Left ventricle myocardium superior (tissue), 1 donor: Measurements from ENCODE around the gene KCP. TPM values are rescaled to one million over a fixed set of nuclear protein-coding genes. Genes with fewer than 3 reads are reported as not detected.

Experiments
- ATAC-seq: fragments of 200-7000 bp; cut with Tn5 transposase; one replicate; pipeline ENCODE4 v1.9.1; 2020; ENCODE audit warnings: mild to moderate bottlenecking, moderate library complexity
- DNase-seq: peaks from one replicate; pipeline ENCODE4 v3.0.0-alpha.2; 2020
- intact Hi-C: fragments of 100-400 bp; cut with micrococcal nuclease; formaldehyde crosslinking; loops from one replicate; pipeline ENCODE4 v1.11.0; 2022
- total RNA-seq: library from RNA; stranded (reverse); fragmentation: NEBNext Ultra II Directional; extraction: Animal tissue kit (Norgen Biotek cat#: 25700); gene quantifications from one replicate; pipeline ENCODE4 v1.2.1, GENCODE V29; 2021
- donor health status: DM: no; HTN: yes; CAD: no; lungs with severe emphysema.

Gene KCP
- total RNA-seq, 1 donor from 2014 or later = 0.12 TPM

DNA sequence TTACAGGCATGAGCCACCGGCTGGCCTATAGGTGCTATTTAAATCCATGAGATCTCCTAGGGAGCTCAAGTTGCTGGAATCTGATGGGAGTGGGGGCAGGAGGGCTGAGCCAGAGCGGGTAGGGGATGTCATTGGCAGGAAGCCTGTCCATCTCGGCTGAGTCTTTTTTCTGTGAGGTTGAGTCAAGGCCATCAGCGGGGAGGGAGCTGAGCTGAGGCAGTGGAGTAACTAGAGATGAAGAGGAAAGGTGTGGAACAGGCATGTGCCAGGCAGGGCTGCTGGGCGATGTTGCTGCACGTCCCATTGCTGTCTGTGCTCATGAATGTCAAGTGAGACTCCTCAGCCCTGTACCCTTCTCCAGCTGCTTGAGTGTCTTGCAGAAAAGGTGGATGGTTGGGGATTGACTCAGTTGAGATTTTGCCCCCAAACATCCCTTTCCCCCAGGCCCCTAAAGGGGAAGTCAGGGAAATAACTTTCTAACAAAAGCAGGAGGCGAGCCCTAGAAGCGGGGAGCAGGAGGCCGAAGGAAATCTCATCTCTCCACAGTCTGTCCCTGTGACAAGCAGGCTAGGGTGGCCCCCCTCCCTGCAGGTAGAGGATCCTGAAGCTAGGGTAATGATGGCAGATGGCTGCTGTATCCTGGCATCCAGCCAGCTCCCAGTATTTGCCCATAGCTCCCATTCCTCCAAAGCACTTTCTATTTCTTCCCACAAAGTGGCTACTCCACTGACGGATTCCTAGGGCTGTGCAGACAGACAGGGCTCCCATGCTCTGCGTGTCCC is 42.5 kb downstream of the KCP start:
- ATAC-seq = no peak
- no peak for DNase-seq
- intact Hi-C loops = no loop called here

DNA sequence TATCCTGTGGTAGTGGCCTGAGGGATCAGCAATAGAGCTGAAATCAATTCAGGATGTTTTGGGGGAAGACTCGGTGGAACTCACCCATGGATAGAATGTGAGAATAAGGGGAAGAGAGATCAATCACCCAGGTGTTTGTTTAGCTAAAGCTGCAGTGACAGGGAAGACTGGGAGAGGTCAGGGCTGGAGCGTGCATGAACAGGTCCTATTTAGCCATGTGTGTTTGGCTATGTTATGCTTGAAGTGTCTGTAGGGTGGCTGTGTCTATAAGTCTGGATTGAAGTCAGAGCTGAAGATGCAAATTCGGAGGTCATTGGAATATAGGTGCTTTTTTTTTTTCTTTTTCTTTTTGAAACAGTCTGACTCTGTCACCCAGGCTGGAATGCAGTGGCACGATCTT is 43.3 kb downstream of the KCP start:
- intact Hi-C loops = no loop called here
- no peak for ATAC-seq
- DNase-seq = no peak

DNA sequence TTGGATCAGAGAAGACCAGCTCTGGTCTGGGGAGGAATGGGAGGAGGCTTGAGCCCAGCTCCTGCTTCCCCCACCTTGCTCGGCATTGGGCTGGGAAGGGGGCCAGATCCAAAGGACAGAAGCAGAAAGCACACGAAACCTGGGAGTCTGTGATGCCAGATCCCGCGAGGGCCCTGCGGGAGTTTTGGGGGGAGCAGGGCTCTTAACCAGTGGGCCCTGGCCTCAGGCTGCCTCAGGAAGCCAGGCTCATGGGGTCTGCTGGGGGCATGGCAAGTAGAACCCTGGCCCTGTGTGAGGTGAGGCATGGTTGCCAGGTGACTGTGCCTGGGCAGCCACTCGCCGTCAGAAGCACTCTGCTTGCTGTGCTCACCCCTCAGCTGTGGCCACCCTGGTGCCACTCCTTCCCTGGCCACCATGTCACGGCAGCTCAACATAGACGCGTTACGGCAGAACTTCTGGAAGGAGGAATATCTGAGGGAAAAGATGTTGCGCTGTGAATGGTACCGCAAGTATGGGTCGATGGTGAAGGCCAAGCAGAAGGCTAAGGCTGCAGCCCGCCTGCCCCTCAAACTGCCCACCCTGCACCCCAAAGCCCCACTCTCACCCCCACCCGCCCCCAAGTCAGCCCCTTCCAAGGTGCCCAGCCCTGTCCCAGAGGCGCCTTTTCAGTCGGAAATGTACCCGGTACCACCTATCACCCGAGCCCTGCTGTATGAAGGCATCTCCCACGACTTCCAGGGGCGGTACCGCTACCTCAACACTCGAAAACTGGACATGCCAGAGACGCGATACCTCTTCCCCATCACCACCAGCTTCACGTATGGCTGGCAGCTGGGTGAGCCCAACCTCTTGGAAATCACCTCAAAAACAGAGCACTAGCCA is 44.3 kb downstream of the KCP start:
- ATAC-seq (no peak), DNase-seq (no peak)
- intact Hi-C loops = no loop called here

DNA sequence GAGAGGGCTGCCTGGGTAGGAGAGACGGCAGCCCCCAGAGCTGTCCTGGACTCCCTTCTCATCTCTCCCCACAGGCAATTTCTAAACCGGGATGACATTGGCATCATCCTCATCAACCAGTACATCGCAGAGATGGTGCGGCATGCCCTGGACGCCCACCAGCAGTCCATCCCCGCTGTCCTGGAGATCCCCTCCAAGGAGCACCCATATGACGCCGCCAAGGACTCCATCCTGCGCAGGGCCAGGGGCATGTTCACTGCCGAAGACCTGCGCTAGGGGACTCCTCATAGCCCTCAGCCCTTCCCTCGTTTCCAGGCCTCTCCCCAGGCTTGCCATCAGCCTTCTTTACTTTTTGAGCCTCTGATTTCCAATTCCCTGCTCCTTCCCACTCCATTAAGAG is 45.2 kb downstream of the KCP start:
- intact Hi-C loops = no loop called here
- ATAC-seq (no peak), DNase-seq (no peak)

DNA sequence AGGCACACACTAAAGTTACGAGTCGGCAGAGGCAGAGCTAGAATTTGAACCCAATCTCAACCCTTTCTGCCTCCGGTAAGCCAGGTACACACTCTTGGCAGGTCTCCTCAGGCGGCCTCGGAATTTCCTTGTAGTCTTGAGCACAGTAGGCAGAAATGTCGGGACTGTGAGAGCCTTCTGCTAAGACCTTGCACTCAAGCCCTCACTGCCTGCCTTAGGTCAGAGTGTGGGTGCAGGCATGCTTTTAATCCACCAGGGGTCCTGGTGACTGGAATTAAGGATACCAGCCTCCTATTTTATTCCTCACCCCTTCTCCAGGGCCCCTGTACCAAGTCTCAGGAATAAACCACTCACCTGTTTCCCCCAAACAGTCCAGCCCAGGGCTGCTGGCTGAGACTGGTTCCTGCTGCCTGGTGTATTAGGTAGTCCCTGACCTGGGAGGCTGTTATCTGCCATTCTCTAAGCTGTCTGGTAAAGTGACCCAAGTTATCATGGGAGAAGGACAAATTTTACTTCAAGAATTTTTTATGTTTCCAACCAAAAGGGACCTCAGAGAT is 47.0 kb downstream of the KCP start:
- intact Hi-C loops = no loop called here
- DNase-seq (no peak), ATAC-seq (no peak)

DNA sequence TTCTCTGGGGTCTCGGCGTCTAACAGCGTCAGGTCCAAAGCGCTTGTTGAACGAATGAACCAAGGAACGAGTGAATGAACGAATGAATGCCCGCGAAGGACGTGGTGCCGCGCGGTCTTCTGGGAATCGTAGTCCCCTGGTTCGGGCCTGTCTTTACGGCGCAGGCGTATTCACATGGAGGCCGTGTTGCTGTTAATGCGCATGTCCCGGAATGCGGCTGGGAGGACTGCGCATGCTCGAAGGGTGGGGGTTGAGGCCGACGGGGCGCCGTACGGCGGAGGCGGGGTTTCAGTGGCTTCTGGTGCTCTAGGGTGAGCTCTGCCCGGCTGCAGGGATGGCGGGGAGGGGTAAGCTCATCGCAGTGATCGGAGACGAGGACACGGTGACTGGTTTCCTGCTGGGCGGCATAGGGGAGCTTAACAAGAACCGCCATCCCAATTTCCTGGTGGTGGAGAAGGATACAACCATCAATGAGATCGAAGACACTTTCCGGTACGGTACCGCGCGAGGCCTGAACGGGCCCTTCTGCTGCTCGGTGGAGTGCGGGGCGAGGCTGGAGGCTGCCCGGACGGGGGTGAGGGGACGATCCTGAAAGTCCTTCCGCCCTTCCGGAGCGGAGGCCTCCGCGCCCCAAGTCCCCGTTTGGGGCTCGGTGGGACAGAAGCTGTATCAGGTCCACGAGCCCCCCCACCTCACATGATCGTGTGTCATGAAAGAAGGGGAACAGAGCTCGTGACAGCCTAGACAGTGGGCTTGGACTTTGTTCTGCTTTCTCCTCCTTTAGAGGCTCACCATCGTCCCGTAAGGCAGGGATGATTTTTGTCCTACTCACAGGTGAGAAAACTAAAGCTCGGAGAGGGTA is 47.7 kb downstream of the KCP start, which contains the start of gene ATP6V1F:
TSS of gene ATP6V1F (plus strand) at position 286 of the 862 bp plus-strand sequence. CDS start at position 335, 49 bp downstream.
- DNase-seq (peak; percentile 99), ATAC-seq (peak; percentile 73)
- intact Hi-C loops = no loop called here

DNA sequence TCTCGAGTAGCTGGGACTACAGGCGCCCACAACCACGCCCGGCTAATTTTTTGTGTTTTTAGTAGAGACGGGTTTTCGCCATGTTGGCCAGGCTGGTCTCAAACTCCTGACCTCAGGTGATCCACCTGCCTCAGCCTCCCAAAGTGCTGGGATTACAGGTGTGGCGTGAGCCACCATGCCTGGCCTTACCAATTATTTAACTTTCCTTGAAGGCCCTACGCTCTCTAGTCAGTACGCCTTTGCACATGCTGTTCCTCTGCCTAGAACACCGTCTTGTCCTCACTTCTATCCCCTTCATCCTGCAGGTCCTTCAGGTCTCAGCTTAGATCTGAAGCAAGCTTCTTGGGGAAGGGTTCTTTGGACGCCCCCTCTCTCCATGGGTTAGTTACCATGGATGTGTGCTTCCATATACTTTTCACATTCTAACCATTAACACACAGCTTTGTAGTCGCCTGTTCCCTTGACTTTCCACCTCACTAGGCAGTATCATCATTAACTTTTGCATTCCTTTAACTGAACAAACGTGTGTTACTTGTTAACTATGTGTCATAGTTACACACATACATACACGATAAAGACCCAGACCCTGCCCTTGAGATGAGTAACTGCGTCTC is 48.4 kb downstream of the KCP start:
- intact Hi-C loops = no loop called here
- DNase-seq (no peak), ATAC-seq (no peak)

DNA sequence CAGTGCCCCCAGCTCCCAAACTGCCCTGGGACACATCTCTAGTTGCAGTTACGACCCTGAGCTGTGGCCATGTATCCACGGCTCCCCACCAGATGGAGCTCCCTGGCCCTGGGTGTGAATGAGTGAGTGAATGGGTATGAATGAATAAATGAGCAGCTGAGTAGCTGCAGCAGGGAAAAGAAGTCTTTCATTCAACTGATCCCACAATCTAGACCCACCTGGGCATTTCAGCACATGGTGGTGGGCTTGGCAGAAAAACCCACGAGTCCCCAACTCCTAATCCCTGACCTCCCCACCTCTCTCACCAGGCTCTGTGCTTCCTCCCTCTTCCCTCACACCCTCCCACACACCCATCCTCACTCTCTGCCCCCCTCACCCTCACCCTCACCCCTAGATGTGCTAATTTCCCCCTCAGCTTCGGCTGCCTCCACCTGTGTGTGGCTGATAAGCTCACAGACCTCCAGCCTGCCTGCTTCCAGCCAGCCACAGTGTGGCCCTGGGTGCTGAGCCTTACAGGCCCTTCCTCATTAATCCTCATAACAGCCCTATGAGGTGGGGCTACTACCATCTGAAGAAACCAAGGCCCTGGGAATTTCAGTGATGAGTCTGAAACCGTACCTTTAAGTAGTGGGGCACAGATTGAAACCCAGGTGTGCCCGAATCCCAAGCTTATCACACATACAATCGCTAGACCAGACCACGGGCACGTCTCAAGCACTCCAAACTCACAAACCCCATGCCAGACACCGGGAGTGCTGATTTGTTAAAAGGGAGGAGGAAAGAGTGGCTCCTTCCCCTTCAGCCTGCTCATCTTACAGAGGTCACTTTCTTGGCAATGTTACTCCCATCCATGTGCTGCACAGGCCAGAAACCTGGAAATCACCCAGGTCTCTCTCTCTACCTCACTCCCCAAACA is 50.1 kb downstream of the KCP start:
- DNase-seq (no peak), ATAC-seq (peak; percentile 11)
- intact Hi-C loops = no loop called here

DNA sequence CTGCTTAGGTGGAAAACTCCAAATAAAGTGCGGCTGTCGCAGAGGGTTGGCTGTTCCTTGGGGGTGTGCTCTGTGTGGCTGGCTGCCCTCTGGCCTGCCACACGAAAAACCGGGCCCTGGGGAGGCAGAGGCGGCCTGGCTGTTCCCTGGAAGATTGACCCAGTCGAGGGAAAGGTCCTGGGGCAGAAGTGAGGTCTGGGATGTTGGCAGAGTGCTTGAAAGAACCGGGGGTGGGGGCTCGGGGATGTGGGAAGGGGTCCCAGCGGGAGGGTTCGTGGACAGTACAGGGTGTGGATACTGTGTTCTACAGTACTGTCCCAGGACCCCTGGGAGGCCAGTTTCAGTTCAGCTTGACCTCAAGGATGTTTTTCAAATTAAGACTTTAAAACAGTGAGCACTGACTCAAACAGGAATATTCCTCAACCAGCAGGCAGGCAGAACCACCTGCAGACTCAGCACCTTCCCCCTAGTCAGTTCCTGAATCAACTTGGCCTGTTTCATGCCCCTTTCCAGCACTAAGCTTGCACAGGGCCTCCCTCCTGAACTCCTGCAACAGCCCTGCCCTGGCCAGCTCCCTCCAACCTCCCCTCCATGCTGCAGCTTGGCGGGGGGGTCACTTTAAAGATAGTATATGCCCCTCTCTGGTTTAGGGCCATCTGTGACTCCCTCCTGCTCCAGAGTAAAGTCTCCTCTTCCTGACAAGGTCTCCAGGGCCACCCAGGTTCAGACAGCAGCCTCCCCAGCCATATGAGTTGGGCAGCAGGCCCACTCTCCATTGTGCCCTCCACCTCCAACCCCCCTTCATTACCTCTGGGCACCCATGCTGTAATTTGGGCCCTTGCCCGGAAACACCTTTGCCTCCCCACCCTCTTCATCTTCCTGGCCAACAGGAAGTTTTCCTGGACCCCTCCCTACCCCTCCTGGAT is 51.0 kb downstream of the KCP start:
- intact Hi-C loops = no loop called here
- ATAC-seq (peak; percentile 14), DNase-seq (peak; percentile 65)

DNA sequence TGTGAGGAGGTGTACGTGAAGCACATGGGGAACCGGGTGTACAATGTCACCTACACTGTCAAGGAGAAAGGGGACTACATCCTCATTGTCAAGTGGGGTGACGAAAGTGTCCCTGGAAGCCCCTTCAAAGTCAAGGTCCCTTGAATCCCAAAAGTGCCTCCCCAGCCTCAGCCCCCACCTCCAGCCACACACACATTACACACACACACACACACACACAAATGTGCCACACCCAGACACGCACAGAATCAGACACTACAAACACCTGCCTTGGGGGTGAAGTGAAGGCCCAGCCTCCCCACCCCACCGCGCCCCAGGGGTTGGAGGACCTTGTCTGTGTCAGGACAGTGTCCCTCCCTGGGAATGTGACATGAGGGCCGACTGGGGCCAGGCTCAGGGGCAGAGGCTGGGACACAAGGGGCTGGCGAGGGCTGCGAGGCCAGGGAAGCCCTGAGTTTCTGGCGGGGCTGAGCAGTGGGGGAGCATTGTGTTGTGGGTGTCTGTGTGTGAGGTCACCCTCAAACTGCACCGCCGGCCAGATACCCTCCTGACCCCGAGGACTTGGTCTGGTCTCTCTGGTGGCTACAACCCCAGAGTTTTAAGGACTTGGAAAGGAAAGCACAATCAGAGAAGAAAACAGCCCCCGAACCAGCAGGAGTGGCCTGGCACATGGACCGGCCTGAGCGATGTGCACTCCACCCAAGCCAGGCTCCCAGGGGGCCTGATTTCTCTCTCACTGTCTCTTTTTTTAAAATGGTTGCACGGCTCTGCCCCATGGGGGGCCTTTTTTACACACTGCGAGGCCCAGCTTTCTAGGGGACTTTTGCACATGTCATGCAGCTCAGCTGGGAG is 51.9 kb downstream of the KCP start:
- ATAC-seq (no peak), DNase-seq (peak; percentile 79)
- intact Hi-C loops = no loop called here

DNA sequence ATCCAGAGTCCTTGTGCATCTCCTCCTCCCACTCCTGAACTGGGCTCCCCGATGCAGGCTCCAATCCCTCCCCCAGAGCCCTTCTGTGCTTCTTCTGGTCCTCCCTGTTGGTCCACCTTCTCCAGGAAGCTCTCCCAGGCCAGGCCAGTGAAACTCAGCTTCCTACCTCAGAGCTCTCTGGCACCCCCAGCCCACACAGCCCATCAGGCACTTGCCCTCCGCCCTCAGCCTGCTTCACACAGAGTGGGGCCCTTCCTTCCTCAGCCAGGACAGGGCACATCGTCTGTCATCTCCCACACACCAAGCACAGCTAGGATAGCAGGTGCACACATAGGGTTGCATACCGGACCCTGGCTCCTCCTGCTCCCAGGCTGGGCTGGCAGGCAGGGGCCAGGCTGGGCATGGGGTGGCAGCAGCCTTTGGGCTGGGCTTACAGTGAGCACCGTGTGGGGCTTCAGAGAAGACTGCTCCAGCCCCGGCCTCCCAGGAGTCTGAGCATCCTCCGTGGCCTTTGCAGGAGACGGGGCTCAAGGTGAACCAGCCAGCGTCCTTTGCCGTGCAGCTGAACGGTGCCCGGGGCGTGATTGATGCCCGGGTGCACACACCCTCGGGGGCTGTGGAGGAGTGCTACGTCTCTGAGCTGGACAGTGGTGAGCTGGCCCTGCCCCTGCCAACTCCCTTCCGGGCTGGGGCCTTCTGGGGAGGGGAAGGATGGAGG is 54.3 kb downstream of the KCP start:
- intact Hi-C loops = no loop called here
- ATAC-seq = no peak
- no peak for DNase-seq

DNA sequence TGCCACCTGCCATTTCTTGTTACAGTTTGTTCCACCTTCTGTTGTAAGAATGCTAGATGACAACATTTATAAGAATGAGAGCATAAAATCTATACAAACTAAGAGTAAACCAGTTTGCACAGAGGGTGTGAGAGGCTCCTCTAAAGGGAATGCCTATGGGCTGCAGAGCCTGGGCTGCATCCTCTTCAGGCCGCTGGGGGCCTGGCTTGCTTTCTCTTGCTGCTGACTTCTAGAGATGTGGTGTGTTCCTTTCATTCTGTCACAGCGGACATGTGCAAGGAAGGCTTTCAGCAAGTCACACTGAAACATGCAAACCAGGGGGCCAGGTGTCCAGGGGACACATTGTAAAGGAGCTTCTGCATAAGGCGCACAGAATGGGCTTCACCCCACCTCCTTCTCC is 55.0 kb downstream of the KCP start:
- ATAC-seq (no peak), DNase-seq (no peak)
- intact Hi-C loops = no loop called here

DNA sequence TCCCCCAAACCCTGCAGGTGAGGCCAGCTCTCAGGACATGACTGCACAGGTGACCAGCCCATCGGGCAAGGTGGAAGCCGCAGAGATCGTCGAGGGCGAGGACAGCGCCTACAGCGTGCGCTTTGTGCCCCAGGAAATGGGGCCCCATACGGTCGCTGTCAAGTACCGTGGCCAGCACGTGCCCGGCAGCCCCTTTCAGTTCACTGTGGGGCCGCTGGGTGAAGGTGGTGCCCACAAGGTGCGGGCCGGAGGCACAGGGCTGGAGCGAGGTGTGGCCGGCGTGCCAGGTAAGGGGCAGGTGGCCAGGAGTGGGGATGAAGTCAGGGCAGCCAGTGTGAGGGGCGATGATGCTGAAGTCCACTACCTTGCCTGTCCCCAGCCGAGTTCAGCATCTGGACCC is 56.1 kb downstream of the KCP start:
- DNase-seq (no peak), ATAC-seq (no peak)
- intact Hi-C loops = no loop called here

DNA sequence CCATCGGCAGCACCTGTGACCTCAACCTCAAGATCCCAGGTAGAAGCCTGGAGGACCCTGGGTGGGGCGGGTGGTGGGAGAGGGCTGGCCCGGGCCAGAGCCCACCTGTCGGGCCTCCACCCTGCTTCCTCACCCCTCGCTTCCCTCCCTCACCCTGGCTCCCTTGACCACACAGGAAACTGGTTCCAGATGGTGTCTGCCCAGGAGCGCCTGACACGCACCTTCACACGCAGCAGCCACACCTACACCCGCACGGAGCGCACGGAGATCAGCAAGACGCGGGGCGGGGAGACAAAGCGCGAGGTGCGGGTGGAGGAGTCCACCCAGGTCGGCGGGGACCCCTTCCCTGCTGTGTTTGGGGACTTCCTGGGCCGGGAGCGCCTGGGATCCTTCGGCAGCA is 56.7 kb downstream of the KCP start:
- intact Hi-C loops = no loop called here

DNA sequence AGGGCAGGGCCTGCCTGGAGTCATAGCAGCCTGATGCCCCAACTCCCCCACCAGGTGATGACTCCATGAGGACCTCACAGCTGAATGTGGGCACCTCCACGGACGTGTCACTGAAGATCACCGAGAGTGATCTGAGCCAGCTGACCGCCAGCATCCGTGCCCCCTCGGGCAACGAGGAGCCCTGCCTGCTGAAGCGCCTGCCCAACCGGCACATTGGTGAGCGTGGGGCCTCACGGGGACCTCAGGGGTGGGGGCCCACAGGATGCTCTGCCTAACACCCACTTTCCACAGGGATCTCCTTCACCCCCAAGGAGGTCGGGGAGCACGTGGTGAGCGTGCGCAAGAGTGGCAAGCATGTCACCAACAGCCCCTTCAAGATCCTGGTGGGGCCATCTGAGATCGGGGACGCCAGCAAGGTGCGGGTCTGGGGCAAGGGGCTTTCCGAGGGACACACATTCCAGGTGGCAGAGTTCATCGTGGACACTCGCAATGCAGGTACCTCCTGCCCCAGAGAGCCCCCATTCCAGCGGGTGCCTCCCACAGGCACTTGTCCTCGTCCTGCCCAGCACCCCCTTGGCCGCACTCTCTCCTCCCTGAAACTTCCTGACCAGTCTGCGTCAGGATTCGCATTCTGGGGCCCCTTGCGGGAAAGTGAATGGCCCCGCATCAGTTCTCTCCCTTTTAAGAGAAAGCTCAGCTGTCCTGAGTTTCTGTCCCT is 57.8 kb downstream of the KCP start:
- no peak for DNase-seq
- intact Hi-C loops = no loop called here
- ATAC-seq = no peak

More for the DNA sequence above, 56.7 kb downstream of the KCP start:
- ATAC-seq (no peak), DNase-seq (no peak)
